Activated gamma-delta T cell treated with anti-CD3 and anti-CD28 coated beads, Interleukin-2, amount 50 U/mL, for 16 hours (primary cell): ENCODE measurements around the gene TACC2.
"Not testable (repeated sequence)": the region's sequence is repeated elsewhere in the genome, so short reads cannot be mapped to it uniquely, and the experiment has no call there.

Source experiments
- DNase-seq: peaks from one replicate; pipeline ENCODE4 v3.0.0-alpha.2; 2020; ENCODE audit warnings: low read depth

TACC2 gene

DNA sequence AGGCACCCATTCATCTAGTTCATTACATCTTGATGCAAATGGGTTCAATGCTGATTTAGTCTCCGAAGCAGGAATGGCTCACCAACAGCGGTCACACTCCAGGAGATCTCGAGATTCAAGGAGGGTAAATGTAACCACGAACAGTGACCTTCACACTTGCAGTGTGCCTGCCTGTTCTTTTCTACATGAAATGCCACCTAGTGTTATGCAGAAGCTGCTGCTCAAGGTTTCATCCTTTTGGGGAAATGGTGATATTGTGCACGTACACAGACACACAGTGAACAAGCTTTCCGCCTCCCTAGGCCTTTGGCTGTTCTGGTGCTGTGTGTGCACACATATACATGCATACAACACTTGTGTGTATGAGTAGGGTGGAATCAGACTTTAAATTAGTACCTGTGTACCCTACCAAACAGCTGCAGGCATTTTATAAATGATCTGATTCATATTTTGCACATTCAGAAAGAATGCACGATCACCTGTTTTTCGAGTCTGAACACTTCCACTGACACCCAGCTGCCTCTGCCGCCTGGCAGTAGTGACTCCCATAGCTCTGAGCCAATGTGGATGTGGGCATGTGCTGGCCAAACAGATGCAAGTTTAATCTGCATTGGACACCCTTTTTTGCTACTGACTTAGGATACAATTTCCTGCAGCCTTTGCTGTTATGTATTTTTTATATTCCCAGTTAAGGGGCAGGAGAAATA is 100.5 kb downstream of the TACC2 start:
- DNase-seq: no peak

DNA sequence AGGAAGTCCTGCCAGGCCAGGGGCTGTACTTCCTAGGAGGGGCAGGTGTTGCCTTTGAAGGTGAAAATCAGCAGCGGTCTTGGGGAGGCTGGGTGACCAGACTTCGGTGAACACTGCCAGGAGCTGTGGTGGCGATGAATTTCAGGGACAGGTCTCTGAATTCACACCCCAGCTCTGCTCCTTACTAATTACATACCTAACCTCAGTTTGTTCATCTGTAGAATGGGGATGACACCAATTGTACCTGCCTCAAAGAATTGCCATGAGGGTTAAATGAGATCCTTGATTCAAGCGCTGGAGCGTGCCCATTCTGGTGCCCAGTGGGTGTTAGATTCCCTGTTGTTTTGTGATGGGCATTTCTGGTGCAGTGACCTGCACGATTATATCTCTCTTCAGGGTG is 102.8 kb downstream of the TACC2 start:
- no peak for DNase-seq

DNA sequence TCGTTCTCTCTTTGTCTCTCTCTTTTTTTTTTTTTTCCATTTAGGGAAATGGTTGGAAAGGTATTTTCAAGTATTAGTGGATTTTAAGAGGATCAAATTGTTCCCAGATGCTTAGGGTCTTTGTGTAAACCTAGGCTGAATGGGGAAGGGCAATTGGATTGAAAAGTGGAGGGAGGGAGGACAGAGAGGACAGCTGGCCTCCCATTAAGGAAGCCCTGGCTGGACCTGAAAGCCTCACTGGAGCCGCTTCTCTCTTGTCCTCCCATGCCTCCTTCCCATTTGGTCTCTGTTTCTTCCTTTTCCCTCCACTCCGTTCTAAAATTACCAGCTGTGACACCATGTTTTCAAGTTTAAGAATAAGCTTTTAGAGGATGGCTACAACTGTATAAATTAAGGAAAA is 104.1 kb downstream of the TACC2 start:
- DNase-seq: no peak

DNA sequence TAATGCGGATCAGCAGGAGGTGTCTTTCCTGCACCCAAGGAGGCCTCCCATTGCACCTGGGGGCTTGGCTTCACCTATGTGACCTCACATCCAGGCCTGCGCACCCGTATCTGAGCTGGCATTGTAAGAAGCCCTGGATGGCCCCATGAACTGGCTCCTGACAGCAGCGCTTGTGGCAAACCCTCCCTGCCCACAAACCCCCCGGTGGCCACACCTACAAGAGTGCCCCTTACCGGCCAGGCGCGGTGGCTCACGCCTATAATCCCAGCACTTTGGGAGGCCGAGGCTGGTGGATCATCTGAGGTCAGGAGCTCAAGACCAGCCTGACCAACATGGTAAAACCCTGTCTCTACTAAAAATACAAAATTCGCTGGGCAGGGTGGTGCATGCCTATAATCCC is 107.2 kb downstream of the TACC2 start:
- not testable (repeated sequence) for DNase-seq

DNA sequence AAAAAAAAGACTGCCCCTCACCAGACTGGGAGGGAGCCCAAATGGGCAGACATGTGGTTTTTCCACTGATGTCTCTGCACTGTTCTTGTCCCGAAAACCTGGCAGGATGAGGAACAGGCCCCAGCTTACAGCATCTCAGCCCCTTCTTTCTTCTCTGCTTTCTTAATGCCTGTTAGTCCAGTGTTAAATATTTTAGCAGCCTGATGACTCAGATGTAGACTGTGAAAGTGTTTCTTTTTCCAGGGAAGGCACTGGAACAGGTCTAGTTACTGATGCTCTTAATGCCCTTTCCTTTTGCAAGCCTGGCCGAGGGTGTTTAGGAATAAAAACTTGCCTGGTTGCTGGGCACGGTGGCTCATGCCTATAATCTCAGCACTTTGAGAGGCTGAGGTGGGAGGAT is 107.7 kb downstream of the TACC2 start:
- no peak for DNase-seq

DNA sequence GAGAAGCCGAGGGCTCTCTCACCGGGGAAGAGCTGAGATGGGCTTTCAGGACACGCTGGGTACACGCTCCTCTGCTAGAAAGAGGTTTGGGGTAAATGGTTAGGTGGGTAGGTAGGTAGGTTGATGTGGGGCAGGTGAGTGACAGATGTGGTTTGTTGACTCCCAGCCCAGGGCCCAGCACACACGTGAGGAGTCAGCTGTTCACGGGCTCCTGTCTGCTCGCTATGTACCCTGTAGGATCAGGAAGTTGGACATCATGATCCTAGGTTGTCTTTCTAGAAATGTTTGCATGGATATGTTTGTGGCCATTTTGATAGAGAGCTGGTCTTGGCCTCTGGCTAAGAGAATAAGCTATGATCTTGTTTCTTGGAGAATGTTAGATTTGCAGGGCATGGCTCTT is 109.0 kb downstream of the TACC2 start:
- DNase-seq: no peak

DNA sequence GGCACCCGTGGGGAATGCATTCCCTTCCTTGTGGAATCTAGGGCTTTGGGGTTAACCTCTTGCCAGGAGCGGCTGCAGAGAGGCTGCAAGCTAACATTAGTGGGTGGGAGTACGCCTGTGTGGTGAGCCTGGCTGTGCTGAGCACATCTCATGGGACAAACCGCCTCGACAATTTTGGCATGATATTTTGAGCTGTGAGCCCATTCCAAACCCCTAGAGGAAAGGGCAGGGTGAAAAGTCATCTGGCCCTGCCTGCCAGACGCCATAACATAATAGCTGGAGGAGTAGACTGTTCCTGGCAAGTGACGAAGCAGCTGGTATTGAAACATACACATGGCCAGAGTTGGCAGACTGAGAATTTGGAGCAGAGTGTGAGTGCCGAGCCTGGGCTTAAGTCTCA is 110.0 kb downstream of the TACC2 start:
- DNase-seq: no peak

DNA sequence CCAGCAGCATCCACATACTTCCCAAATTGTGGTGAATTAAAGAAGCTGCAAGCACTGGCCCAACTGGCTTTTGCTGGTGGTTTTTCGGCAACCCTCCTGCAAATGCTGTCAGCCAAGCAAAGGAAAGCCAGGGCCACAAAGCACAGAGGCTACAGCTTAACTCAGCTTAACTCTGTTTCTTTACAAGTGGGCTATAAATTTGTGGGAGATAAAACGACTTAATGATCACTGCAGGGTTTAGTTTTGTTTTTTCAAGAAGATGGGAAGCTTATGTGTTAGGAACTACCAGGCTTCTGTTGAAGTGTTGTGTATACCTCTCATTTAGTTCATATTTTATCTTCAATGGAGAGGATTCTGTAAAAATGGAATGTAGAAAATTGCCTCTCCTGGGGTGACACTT is 110.6 kb downstream of the TACC2 start:
- no peak for DNase-seq

DNA sequence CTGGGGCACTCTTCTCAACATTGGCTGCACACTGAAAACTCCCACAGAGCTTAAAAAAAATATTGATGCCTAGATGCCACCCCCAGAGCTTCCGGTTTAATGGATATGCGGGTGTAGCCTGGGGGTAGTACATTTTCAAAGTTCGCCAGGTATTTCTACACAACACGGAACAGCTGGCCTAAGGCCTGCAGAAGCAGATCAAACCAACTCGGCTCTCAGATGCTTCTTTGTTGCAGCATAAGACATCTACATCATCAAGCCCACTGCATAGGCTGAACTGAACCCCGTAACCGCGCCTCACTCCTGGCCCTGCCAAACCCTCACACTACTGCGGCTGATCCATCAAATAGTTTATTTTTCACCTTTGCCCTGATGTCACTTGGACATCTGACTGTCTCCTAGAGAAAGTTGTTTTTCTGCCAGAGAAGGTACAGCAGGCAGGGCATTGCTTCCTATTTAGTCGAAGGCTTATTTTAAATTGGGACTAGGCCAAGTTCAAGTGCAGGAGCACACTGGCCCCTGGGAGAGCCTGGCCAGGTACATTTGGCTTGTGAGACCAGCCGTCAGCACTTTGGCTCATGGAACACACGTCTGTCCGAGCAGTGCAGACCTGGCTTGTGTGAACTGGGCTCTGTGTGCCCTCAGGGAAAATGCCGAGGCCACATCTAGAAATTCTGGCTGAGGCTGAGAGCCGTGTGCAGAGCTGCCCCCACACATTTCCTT is 113.3 kb downstream of the TACC2 start:
- no peak for DNase-seq

DNA sequence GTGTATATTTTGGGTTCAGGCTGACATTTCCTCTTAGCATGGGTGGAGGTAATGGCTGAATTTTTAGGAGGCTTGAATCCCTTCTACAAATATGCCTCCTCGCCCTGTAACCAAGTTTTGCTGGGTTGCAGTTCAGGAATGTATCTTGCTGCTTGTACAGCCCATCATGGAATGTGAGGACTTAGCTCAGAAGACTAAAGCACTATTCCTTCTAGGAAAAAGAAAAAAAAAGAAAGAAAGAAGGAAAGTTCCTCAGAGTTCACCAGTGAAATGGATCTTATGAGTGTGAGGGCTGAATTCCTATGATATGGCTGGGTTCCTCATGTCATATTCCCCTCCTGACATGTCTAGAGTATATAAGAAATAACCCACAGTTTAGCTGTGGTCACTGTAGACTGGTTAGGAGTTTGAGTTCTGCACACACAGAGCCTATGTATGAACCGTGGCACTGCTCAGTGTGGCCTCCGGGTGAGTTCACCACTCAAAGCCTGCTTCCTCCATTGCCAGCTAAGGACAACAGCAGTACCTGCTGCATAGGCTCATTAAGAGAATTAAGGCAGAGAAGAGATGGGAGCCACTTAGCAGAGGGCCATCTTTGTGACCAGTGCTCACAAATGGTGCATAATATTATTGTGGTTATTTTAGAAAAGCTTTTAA is 114.0 kb downstream of the TACC2 start:
- DNase-seq: no peak

DNA sequence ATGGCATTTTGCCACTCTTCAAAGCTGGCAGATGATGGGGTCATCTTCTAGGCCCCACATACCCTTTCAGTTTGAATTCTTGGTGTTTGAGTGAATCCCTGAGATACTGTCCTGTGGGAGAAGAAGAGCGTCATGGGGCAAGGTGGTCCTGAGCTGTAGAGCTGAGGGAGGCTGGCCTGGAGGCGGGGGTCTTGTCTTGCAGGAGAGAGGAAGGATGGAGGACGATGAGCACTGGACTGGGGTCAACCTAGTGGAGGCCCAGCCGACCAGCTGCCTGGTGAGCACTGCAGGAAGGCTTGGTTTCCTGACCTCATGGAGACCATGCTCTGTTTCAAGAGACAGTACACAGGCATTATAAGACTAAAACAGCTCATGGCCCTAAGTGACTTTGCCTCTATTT is 114.6 kb downstream of the TACC2 start:
- DNase-seq: no peak

DNA sequence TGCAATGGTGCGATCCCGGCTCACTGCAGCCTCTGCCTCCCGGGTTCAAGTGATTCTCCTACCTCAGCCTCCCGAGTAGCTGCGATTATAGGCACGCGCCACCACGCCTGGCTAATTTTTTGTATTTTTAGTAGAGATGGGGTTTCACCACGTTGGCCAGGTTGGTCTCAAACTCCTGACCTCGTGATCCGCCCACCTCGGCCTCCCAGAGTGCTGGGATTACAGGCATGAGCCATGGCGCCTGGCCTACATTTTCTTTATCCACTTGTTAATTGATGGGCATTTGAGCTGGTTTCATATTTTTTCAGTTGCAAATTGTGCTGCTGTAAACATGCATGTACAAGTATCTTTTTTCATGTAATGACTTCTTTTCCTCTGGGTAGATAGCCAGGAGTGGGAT is 119.8 kb downstream of the TACC2 start:
- not testable (repeated sequence) for DNase-seq

DNA sequence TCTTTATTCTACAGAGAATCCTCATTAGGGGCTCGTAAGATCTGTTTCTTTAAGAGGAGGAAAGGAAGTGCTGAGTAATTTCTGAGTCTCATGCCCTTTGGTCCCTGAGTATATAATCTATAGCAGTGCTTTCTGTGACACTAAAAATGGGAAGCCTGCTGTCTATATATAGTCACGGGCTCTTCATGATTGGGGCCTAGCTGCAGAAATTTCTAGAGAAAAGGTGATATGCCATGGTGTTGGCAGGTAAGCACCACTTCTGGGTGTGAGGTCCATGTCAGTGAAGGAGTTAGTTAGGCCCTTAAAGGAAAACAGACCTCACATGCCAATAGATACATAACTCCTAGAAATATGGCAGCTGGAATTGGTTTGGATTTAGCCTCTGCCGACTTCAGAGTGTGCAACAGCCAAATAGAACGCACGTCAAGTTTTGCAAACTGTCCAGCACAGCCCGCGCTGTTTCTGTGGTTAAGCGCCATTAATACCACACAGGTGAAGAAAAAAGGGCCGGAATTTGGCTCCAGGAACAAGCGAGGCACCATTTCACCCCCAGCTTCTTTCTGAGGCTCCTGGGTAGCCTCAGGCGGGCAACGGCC is 123.2 kb downstream of the TACC2 start:
- no peak for DNase-seq

DNA sequence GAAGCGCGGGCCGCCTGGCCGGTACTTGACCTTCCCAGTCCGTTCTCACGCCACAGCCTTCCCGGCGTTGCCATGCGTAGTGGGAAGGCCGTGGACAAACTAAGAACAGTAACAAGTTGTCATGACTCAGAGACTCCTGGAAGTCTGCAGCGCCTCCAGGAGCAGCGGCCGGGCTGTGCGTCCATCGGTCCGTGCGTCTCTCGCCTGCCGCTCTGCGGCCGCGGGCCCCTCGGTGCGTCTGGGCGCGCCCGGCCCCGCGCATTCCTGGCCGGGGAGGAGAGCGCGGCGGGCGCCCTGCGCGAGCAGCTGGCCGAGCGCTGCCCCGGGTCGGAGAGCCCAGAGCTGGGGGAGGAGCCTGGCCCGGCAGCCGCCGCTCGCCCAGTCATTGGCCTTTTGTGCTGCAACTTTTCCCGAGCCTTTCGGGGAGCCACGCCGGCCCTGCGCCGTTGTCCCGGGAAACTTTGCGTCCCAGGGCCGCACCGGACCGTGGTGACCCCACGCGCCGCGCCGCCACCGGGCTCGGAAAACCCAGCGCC is 123.7 kb downstream of the TACC2 start:
- DNase-seq: no peak

DNA sequence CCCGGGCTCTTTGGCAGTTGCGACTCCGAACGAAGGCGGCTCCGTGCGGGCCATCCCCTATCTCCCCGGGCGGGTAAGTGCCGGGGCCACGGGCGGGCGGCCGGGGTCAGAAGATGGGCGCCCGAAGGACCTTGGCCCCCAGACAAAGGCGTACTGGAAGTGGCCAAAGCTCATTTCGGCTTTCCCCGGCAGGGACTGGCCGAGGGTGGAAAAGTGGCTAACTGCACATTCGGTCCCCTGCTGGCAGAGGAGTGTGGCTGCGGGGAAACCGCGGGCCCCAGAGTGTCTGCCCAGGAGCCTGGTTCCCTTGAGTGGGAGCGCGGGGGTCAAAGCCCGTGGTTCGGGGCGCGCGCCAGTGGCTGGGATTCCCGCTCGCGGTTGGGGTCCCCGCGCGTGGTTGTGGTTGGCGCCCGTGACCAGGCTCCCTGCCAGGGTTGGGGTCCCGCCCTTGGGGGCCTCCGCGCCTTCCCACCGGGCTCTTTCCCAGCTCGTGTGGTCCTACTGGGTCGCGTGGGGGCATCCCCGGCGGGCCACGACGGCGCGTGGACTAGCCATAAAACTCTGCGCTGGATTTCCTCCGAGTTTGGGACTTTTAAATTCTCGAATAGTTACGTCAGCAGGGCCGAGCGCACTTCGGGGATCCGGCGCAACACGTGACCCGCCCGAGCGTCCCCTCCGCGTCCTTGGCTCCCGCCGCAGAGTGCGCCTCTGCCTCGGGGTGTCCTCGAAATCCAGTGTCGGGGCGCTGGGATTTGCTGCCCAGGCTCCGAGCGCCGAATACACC is 124.4 kb downstream of the TACC2 start:
- no peak for DNase-seq

DNA sequence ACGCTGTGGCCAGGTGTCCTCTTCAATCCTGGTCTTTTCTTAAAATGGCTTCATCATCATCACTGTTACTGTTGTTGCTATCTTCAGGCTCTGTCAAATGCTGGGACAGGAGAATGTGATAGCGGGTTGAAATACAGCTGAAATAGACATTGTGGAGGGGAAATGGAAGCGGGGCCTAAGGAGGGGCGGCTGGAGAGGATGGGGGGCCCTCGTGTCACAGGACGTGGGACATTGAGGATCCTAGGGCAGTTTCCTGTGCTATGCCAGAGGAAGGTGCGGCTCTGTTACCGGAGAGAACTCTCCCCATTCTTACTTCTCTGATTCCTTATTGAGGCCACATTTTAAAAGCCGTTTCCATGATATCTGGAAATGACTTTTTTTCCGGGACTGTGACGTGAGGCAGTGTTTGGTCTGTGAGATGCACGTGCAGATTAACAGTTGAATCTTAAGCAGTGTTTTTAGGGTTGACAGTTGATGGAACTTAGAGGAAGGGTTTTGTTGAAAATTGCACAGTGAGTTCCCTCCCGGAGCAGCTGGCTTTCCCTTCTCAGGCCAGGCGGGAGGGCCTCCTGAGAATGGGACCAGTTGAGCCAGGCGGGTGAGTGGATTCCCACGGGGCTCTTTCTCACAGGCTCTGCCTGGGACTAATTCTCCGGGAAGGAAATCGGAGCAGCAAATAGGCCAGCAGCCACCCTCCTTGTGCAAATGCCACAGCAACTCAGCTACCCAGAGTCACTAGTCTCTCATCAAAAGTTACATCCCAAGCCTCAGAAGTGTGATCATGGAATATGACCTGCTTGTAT is 125.2 kb downstream of the TACC2 start:
- no peak for DNase-seq

DNA sequence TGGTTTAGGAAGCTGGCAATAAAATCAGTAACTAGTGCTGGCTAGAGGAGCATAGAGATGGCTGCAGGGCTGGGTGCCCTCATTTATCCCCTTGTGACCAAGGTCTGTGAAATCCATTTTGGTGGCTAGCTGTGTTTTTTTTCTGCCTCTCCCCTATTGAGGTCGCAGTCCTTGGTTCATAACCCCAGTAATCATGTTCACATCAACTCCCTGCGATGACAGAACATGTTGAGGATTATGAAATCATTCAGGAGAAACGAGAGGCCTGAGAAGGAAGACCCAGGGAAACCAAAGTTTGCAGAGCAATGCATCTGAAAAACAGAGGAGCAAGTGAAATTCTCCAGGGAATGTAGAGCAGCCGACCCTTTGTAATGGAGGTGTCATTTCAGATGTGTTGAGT is 126.9 kb downstream of the TACC2 start:
- DNase-seq: no peak

DNA sequence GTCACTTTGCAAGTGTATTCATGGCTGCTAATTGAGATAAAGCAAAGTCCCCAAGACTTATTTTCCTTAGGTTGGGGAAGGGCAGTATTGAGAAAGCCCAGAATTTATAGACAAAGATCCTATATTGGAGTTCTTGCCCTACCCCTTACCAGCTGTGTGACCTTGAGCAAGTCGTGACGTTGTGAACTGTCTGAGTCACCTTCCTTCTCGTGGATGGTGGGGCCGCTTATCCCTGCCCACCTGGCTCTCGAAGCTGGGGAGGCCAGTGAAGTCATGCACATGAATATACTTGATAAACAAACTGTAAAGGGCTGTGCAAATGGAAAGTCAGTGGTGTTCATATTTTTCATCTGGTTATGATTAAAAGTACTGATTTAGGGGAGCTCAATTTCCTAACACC is 127.4 kb downstream of the TACC2 start:
- no peak for DNase-seq

DNA sequence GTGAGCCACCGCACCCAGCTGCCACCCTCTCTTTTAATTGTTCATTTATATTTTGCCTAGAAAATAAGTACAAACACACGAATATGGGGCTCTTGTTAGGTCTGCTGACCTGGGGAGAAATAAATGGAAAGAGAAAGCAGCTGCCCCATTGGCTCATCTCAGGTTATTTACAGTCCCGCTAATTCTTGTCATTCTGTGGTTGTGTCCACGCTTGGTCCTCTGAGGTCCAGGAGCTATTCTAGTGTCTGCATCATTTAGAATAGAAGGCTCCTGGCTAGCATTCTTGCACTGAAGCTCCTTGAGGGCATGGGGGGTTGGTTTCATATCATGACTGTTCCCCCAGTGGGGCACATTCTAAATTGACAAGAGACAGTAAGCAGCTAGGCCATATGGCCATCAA is 128.5 kb downstream of the TACC2 start:
- no peak for DNase-seq

DNA sequence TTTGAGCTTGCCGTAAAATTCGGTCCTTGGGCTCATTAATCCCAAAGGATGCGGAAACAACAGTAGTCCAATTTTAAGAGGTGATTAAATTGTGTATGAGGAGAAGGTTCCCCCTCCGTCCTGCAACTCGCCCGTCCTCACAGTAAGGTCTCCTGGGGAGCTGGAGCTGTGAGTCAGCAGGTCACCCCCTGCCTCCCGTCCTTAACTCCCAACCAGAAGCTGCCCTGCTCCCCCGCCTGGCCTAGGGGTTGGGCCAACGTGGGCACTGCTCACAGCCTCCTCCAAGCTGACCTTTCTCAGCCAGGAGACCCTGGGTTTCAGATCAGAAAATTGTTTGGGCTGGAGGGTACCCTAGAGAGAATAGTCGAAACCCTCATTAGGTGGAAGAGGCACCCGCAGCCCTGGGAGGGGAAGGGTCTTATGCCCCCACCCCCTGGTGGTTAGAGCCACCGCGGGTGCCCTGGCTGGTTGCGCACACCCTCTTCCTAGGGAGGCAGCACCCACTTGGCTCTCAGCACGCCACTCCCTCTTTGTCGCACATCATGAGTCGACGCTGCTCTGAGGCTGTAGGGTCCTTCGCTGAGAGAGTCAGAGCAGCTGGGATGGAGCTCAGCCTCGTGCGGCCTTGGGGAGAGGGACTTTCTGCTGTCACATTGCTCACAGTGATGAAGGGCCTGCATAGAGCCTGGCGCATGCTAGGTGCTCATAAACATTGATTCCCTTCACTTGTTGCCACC is 131.2 kb downstream of the TACC2 start:
- no peak for DNase-seq
